NCI-H82 (cell line): ENCODE data around the gene OR7G1.
"Not testable (repeated sequence)": the region's sequence is repeated elsewhere in the genome, so short reads cannot be mapped to it uniquely, and the experiment has no call there.

Experiments
- DNase-seq: peaks from one replicate; lab custom pipeline; 2025; lab: John Stamatoyannopoulos, UW

Gene OR7G1

GRCh38 chr19:9078651-9079050 is 36.9 kb downstream of the OR7G1 start:
- no peak for DNase-seq

GRCh38 chr19:9076901-9077300 is 38.7 kb downstream of the OR7G1 start:
- DNase-seq, result no peak

GRCh38 chr19:9075064-9075949 is 40.3 kb downstream of the OR7G1 start:
- DNase-seq, result peak; percentile 56

- no peak for DNase-seq
Measured at GRCh38 chr19:9073806-9074205, 41.8 kb downstream of the OR7G1 start.

- DNase-seq, result not testable (repeated sequence)
Measured at GRCh38 chr19:9071720-9072119, 43.8 kb downstream of the OR7G1 start.

- peak; percentile 52 for DNase-seq
Measured at GRCh38 chr19:9070066-9070465, 45.5 kb downstream of the OR7G1 start.

- peak; percentile 37 for DNase-seq
Measured at GRCh38 chr19:9065457-9066014, 50.0 kb downstream of the OR7G1 start.
